Measurements from ENCODE around the gene GMNN. TPM values are rescaled to one million over a fixed set of nuclear protein-coding genes. Genes with fewer than 3 reads are reported as not detected.

Gene GMNN
- total and polyA plus RNA-seq, 12 donors, result 3.1 to 15.6 (median 6.8) TPM

DNA sequence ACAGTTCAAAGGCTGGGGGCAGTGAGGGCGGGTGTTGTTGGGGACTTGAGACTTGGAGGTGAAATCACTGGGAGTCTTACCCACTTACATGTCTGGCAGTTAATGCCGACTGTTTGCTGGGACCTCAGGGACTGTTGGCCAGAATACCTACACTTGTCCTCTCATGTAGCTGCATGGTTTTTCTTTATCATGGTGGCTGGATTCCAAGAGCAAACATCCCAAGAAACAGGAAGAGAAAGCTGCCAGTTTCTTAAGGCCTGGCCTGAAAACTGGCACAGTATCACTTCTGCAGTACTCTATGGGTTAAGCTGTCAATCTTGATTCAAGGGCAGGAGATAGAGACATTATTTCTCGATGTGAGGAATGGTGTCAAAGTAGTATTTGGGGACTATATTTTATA is 36.0 kb upstream of the GMNN start:
- Histone ChIP-seq H3K9me3 (no peaks in the 10 kb centered on the region), H3K4me3 (no peak overlapping the region), H3K27me3 (no peaks in the 10 kb centered on the region), H3K4me1 (peaks cover 0 to 29% (median 0%) of the 10 kb centered on the region in 9 donors), H3K36me3 (no peaks in the 10 kb centered on the region), H3K27ac (no peak overlapping the region)
- ATAC-seq, result no peak
- TF ChIP-seq, protein P1, sequence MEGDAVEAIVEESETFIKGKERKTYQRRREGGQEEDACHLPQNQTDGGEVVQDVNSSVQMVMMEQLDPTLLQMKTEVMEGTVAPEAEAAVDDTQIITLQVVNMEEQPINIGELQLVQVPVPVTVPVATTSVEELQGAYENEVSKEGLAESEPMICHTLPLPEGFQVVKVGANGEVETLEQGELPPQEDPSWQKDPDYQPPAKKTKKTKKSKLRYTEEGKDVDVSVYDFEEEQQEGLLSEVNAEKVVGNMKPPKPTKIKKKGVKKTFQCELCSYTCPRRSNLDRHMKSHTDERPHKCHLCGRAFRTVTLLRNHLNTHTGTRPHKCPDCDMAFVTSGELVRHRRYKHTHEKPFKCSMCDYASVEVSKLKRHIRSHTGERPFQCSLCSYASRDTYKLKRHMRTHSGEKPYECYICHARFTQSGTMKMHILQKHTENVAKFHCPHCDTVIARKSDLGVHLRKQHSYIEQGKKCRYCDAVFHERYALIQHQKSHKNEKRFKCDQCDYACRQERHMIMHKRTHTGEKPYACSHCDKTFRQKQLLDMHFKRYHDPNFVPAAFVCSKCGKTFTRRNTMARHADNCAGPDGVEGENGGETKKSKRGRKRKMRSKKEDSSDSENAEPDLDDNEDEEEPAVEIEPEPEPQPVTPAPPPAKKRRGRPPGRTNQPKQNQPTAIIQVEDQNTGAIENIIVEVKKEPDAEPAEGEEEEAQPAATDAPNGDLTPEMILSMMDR (IDR thresholded peaks at IDR 0.05), result no peak
- intact Hi-C loops (cut with DNase I), result no loop called here
- no peak for DNase-seq
- 42 to 50% methylated on average over 3 of the region's 3 CpGs for WGBS, 2 donors

DNA sequence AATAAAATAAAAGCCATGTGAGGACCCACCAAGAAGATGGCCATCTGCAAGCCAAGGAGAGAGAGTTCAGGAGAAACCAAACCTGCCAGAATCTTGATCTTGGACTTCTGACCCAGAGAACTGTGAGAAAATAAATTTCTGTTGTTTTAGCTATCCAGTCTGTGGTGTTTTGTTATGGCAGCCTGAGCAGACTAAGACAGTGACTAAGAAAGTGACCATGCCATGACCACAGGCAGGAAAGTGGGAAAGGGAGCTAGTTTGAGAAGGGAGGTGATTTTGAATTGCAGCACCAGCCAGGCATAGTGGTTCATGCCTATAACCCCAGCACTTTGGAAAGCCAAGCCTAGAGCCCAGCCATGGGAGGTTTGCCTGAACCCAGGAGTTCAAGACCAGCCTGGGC is 33.9 kb upstream of the GMNN start:
- Histone ChIP-seq H3K4me3 (no peak overlapping the region), H3K27me3 (no peaks in the 10 kb centered on the region), H3K36me3 (no peaks in the 10 kb centered on the region), H3K27ac (no peak overlapping the region), H3K9me3 (no peaks in the 10 kb centered on the region), H3K4me1 (peaks cover 0 to 39% (median 0%) of the 10 kb centered on the region in 9 donors)
- DNase-seq (no peak), ATAC-seq (no peak)
- intact Hi-C loops (cut with DNase I), result no loop called here
- TF ChIP-seq, protein P1 (IDR thresholded peaks at IDR 0.05), result no peak

DNA sequence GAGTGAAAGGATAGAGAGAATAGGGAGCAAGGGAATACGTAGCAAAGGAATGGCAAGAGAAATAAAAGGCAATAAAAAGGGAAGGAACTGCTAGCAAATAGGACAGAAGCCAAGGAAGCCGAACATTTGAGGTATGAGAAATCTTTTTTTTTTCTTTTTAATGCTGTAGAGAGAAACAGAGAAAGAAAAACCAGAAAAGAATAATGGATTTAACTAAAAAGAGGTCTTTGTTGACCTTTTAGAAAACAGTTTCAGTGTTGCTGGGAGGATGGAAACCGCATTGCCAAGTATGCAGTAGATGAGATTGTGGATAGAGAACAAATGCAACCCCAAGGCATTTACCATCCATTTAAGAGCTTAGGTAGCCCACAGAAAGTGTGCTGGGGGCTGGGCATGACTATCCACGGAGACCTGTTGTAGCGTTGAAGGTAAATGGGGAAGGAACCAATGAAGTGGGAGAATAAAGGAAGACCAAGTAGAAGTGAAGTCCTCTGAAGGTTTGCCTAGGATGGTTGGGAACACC is 32.5 kb upstream of the GMNN start:
- intact Hi-C loops (cut with DNase I), result no loop called here
- no peaks in the 10 kb centered on the region for H3K36me3 ChIP-seq
- H3K27ac ChIP-seq, result peak overlapping the region in 2 of 10 donors; percentile 28 to 91
- no peaks in the 10 kb centered on the region for H3K27me3 ChIP-seq
- no peak for DNase-seq
- H3K4me3 ChIP-seq, result no peak overlapping the region
- 86 to 92% methylated on average over 5 of the region's 5 CpGs for WGBS, 2 donors
- TF ChIP-seq, protein P1 (IDR thresholded peaks at IDR 0.05), result no peak
- ATAC-seq, result no peak
- no peaks in the 10 kb centered on the region for H3K9me3 ChIP-seq
- peaks cover 0 to 39% (median 0%) of the 10 kb centered on the region in 9 donors for H3K4me1 ChIP-seq

DNA sequence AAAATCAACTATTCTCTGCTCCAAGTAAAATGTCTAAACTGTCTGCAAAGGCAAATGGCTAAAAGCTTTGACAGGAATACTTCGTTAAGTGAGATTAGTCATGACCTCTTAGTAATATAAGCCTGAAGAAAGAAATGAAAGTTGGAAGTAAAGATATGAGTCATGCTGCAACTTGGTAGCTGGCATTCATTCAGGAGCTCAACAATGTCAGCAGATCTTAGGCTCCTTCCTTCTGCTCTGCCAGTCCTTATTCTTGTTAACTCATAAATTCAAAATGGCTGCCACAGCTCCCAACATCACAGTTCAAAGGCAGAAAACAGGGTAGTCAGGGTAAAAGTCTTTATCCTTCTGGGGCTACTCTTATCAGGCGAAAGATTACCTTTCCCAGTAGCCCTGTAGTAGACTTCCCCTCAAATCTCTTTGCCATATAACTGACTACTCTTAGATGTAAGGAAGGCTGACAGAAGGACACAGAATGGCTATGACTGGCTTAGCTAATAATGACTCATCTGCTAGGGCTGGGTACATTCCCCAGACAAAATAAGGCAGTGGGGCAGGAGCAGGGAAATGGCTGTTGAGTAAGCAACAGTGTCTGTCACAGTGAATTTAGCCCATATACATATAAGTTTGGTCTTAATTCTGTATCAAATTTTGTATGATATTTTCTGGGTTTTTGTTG is 31.3 kb upstream of the GMNN start:
- TF ChIP-seq, protein P1 (IDR thresholded peaks at IDR 0.05), result no peak
- H3K9me3 ChIP-seq, result no peaks in the 10 kb centered on the region
- H3K36me3 ChIP-seq, result no peaks in the 10 kb centered on the region
- H3K27ac ChIP-seq, result peak overlapping the region in 5 of 10 donors; percentile 9 to 91 (median 28)
- DNase-seq (no peak), ATAC-seq (peak in 7 of 8 donors; percentile 30 to 69 (median 62))
- intact Hi-C loops (cut with DNase I), result no loop called here
- H3K27me3 ChIP-seq, result no peaks in the 10 kb centered on the region
- peaks cover 0 to 42% (median 0%) of the 10 kb centered on the region in 9 donors for H3K4me1 ChIP-seq
- H3K4me3 ChIP-seq, result no peak overlapping the region
- WGBS, 2 donors, result 74 to 80% methylated on average over 2 of the region's 2 CpGs
